HEK293 (cell line): ENCODE measurements around the gene PTPRN2.
"Not testable (repeated sequence)": the region's sequence is repeated elsewhere in the genome, so short reads cannot be mapped to it uniquely, and the experiment has no call there.

ENCODE experiments used
- CTCF ChIA-PET: fragments of 350-600 bp; formaldehyde crosslinking; extraction: SDS; loops from one replicate; lab custom pipeline; 2021; ENCODE audit warnings: antibody characterized with exemption; lab: Yijun Ruan, JAX
- POLR2A ChIA-PET: fragments of 300-600 bp; formaldehyde crosslinking; extraction: SDS; loops from one replicate; lab custom pipeline; 2020; ENCODE audit warnings: antibody characterized with exemption, inconsistent platforms; lab: Yijun Ruan, JAX
- H3K27ac ChIP-seq: fragments of 200-500 bp; sonication (Bioruptor generic); 2 replicates; pipeline ENCODE4 v1.5.1; 2014; ENCODE audit warnings: low read depth, low read length, control low read depth, inconsistent platforms; ENCODE audit errors: extremely low read depth
- H3K36me3 ChIP-seq, 2 experiments: fragments of 200-500 bp in 1 of 2; sonication (Bioruptor generic) in 1 of 2; 1 replicate in 1 of 2; 2 replicates in 1 of 2; pipeline ENCODE4 v1.5.1; 2014 to 2017; ENCODE audit warnings: inconsistent platforms in 2 of 2, low read length in 2 of 2; ENCODE audit not compliant: control insufficient read depth in 2 of 2, insufficient read depth in 1 of 2
- H3K4me1 ChIP-seq: fragments of 200-500 bp; sonication (Bioruptor generic); 2 replicates; pipeline ENCODE4 v1.5.1; 2014; ENCODE audit warnings: mild to moderate bottlenecking, low read length, inconsistent platforms; ENCODE audit not compliant: control insufficient read depth, insufficient read depth
- H3K4me3 ChIP-seq: 2 replicates; pipeline ENCODE4 v1.5.1; 2011; ENCODE audit warnings: low read depth, mild to moderate bottlenecking, control low read depth, low read length, moderate library complexity
- H3K9me3 ChIP-seq: fragments of 200-500 bp; sonication (Bioruptor generic); 2 replicates; pipeline ENCODE4 v1.5.1; 2014; ENCODE audit warnings: low read depth, low read length, inconsistent platforms; ENCODE audit not compliant: control insufficient read depth, insufficient read depth
- EGR2 ChIP-seq: fragments of 450-650 bp; formaldehyde crosslinking; IDR thresholded peaks from 2 replicates; pipeline ENCODE4 v1.5.1; 2016; ENCODE audit warnings: low read depth, missing biosample characterization, missing genetic modification characterization
- GLIS1 ChIP-seq: fragments of 450-650 bp; formaldehyde crosslinking; IDR thresholded peaks from 2 replicates; pipeline ENCODE4 v1.5.1; 2016; ENCODE audit warnings: missing biosample characterization, missing genetic modification characterization
- KLF7 ChIP-seq: fragments of 450-650 bp; formaldehyde crosslinking; IDR thresholded peaks from 2 replicates; pipeline ENCODE4 v1.5.1; 2016; ENCODE audit warnings: missing biosample characterization, missing genetic modification characterization, borderline replicate concordance
- OSR2 ChIP-seq: fragments of 450-650 bp; formaldehyde crosslinking; IDR thresholded peaks from 2 replicates; pipeline ENCODE4 v1.5.1; 2016; ENCODE audit warnings: missing biosample characterization, missing genetic modification characterization
- SETDB1 ChIP-seq: IDR thresholded peaks from one replicate; pipeline ENCODE4 v1.6.1; 2017; ENCODE audit warnings: mild to moderate bottlenecking, low read length, moderate library complexity, mixed read lengths; ENCODE audit not compliant: insufficient read length
- ZBTB1 ChIP-seq: fragments of 450-650 bp; formaldehyde crosslinking; IDR thresholded peaks from 2 replicates; pipeline ENCODE4 v1.5.1; 2016; ENCODE audit warnings: missing biosample characterization, missing genetic modification characterization
- ZBTB17 ChIP-seq: fragments of 450-650 bp; formaldehyde crosslinking; IDR thresholded peaks from 2 replicates; pipeline ENCODE4 v1.5.1; 2016; ENCODE audit warnings: missing biosample characterization, missing genetic modification characterization
- ZBTB26 ChIP-seq: fragments of 450-650 bp; formaldehyde crosslinking; optimal IDR thresholded peaks from 2 replicates; pipeline ENCODE3; 2016; ENCODE audit warnings: missing biosample characterization, mild to moderate bottlenecking, missing genetic modification characterization
- ZBTB48 ChIP-seq: fragments of 450-650 bp; formaldehyde crosslinking; IDR thresholded peaks from 2 replicates; pipeline ENCODE4 v1.5.1; 2016; ENCODE audit warnings: missing biosample characterization, missing genetic modification characterization
- ZFHX2 ChIP-seq: fragments of 450-650 bp; formaldehyde crosslinking; conservative IDR thresholded peaks from 2 replicates; pipeline ENCODE4 v1.5.1; 2016; ENCODE audit warnings: missing biosample characterization, missing genetic modification characterization
- ZNF140 ChIP-seq: fragments of 450-650 bp; formaldehyde crosslinking; IDR thresholded peaks from 2 replicates; pipeline ENCODE4 v1.5.1; 2016; ENCODE audit warnings: missing biosample characterization, missing genetic modification characterization
- ZNF16 ChIP-seq: fragments of 450-650 bp; formaldehyde crosslinking; IDR thresholded peaks from 2 replicates; pipeline ENCODE4 v1.5.1; 2016; ENCODE audit warnings: low read depth, missing biosample characterization, missing genetic modification characterization
- ZNF174 ChIP-seq: fragments of 450-650 bp; formaldehyde crosslinking; IDR thresholded peaks from 2 replicates; pipeline ENCODE4 v1.5.0; 2017; ENCODE audit warnings: missing biosample characterization, mild to moderate bottlenecking, missing genetic modification characterization
- ZNF221 ChIP-seq: fragments of 450-650 bp; formaldehyde crosslinking; IDR thresholded peaks from 2 replicates; pipeline ENCODE4 v1.5.1; 2017; ENCODE audit warnings: missing biosample characterization, missing genetic modification characterization, borderline replicate concordance
- ZNF324 ChIP-seq: fragments of 450-650 bp; formaldehyde crosslinking; IDR thresholded peaks from 2 replicates; pipeline ENCODE4 v1.5.1; 2016; ENCODE audit warnings: missing biosample characterization, missing genetic modification characterization
- ZNF341 ChIP-seq: fragments of 450-650 bp; formaldehyde crosslinking; IDR thresholded peaks from 2 replicates; pipeline ENCODE4; 2016; ENCODE audit warnings: low read depth, missing biosample characterization, missing genetic modification characterization
- ZNF350 ChIP-seq: fragments of 450-650 bp; formaldehyde crosslinking; IDR thresholded peaks from 2 replicates; pipeline ENCODE4 v1.5.0; 2017; ENCODE audit warnings: missing biosample characterization, mild to moderate bottlenecking, missing genetic modification characterization
- ZNF398 ChIP-seq: fragments of 450-650 bp; formaldehyde crosslinking; IDR thresholded peaks from 2 replicates; pipeline ENCODE4 v1.5.1; 2017; ENCODE audit warnings: missing biosample characterization, missing genetic modification characterization
- ZNF433 ChIP-seq: fragments of 450-650 bp; formaldehyde crosslinking; IDR thresholded peaks from 2 replicates; pipeline ENCODE4 v1.5.1; 2016; ENCODE audit warnings: missing biosample characterization, missing genetic modification characterization, low read depth
- ZNF610 ChIP-seq: fragments of 450-650 bp; formaldehyde crosslinking; IDR thresholded peaks from 2 replicates; pipeline ENCODE4 v1.5.1; 2016; ENCODE audit warnings: missing biosample characterization, missing genetic modification characterization, borderline replicate concordance
- ZNF621 ChIP-seq: fragments of 450-650 bp; formaldehyde crosslinking; IDR thresholded peaks from 2 replicates; pipeline ENCODE4 v1.5.1; 2017; ENCODE audit warnings: missing biosample characterization, missing genetic modification characterization
- ZNF791 ChIP-seq: fragments of 450-650 bp; formaldehyde crosslinking; IDR thresholded peaks from 2 replicates; pipeline ENCODE4 v1.5.1; 2016; ENCODE audit warnings: missing biosample characterization, missing genetic modification characterization
- ZNF830 ChIP-seq: fragments of 450-650 bp; IDR thresholded peaks from 2 replicates; pipeline ENCODE4 v1.5.0; 2018; ENCODE audit warnings: missing biosample characterization, missing genetic modification characterization, low read depth, mild to moderate bottlenecking, moderate library complexity
- ZSCAN4 ChIP-seq: fragments of 450-650 bp; formaldehyde crosslinking; IDR thresholded peaks from 2 replicates; pipeline ENCODE4 v1.5.1; 2017; ENCODE audit warnings: missing biosample characterization, missing genetic modification characterization

PTPRN2 gene

GRCh38 chr7:157897681-157898080 lies 689.9 kb downstream of the PTPRN2 start (continued):
- TF ChIP-seq ZNF610 (tag by site-specific recombination) (no peak), ZNF621 (tag by site-specific recombination) (no peak), ZNF433 (no peak), GLIS1 (tag by site-specific recombination) (no peak), ZNF221 (no peak), ZNF341 (peak; percentile 41; the same call in 1 of the 2 replicates), ZBTB1 (tag by site-specific recombination) (no peak), ZNF350 (tag by site-specific recombination) (no peak), ZBTB17 (tag by site-specific recombination) (peak; percentile 92), ZNF791 (tag by site-specific recombination) (no peak)

- no peaks in the 10 kb centered on the region for H3K4me1 ChIP-seq
- H3K9me3 ChIP-seq = no peaks in the 10 kb centered on the region
- POLR2A ChIA-PET = no interaction called here
Measured at GRCh38 chr7:157896774-157897555, 690.7 kb downstream of the PTPRN2 start.

GRCh38 chr7:157896376-157896675 lies 691.3 kb downstream of the PTPRN2 start:
- POLR2A ChIA-PET, H3K36me3 ChIP-seq, CTCF ChIA-PET, H3K27ac ChIP-seq, H3K9me3 ChIP-seq, H3K4me3 ChIP-seq, H3K4me1 ChIP-seq: not testable (repeated sequence)
- TF ChIP-seq ZFHX2 = peak; percentile 43
- peak; percentile 13; the same call in 1 of the 2 replicates for TF ChIP-seq EGR2 (tag by site-specific recombination)

More at GRCh38 chr7:157896774-157897555, 690.7 kb downstream of the PTPRN2 start:
- Histone ChIP-seq H3K4me3 (no peak overlapping the region), H3K36me3 (no peaks in the 10 kb centered on the region), H3K27ac (no peak overlapping the region)
- CTCF ChIA-PET = interaction anchor here (0.6 kb wide), 1 partner anchor 779 kb away, joined by 3 read pairs; no protein-coding TSS in a partner anchor
- no peak for TF ChIP-seq ZBTB26 (tag by site-specific recombination)
- TF ChIP-seq ZNF830 (tag by site-specific recombination) = no peak
- TF ChIP-seq ZBTB48 (tag by site-specific recombination) = no peak
- TF ChIP-seq ZNF16 = no peak
- no peak for TF ChIP-seq ZNF610 (tag by site-specific recombination)
- TF ChIP-seq KLF7 = no peak

GRCh38 chr7:157895520-157896375 lies 691.9 kb downstream of the PTPRN2 start:
- no peak overlapping the region for H3K27ac ChIP-seq
- POLR2A ChIA-PET = no interaction called here
- no peaks in the 10 kb centered on the region for H3K36me3 ChIP-seq
- H3K4me1 ChIP-seq = no peaks in the 10 kb centered on the region
- no peaks in the 10 kb centered on the region for H3K9me3 ChIP-seq
- H3K4me3 ChIP-seq = no peak overlapping the region
- CTCF ChIA-PET = no interaction called here
- TF ChIP-seq ZNF398 (tag by site-specific recombination) (no peak), ZNF221 (no peak), SETDB1 (no peak), ZNF324 (tag by site-specific recombination) (no peak), ZNF140 (tag by site-specific recombination) (no peak), ZSCAN4 (tag by site-specific recombination) (no peak), OSR2 (tag by site-specific recombination) (no peak), ZNF174 (tag by site-specific recombination) (no peak)
